OCI-LY3 (cell line): ENCODE measurements around the gene MED12L.

Experiments used
- CTCF ChIP-seq: fragments of 200-600, 300-600 bp; sonication (generic); IDR thresholded peaks from 2 replicates; pipeline ENCODE4 v1.5.1; 2014; ENCODE audit warnings: antibody characterized with exemption, low read length, low read depth
- EZH2phosphoT487 ChIP-seq: fragments of 200-600 bp; shearing (Covaris generic); IDR thresholded peaks from 2 replicates; pipeline ENCODE4 v1.6.1; 2018; ENCODE audit warnings: antibody characterized with exemption, mixed run types, low read depth

DNA sequence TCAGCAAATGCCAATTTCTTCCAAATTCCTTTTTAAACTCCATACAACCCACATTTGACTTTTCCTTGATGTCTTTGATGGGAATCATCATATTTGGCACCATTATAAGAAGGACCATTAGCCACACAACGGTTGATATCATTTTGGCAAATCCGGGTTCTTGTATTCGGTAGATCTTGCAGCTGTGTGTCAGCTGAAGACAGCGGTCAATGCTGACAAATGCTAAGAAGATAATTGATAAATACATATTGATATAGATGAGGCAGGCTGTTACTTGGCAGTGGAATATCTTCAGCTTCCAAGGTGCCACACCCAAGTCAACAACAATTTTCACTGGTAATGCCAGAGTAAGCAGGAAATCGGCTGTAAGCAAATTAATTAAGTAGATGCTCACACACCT lies 113.4 kb downstream of the MED12L start:
- TF ChIP-seq CTCF, result no peak
- no peak for TF ChIP-seq EZH2phosphoT487
